H1 (cell line): ENCODE measurements around the gene BCAR3. TPM values are rescaled to one million over a fixed set of nuclear protein-coding genes. Genes with fewer than 3 reads are reported as not detected.

Source experiments
- BACH1 ChIP-seq: IDR thresholded peaks from 2 replicates; pipeline ENCODE4 v1.6.1; 2012; ENCODE audit warnings: low read length, improper control_type of control experiment
- CEBPB ChIP-seq: IDR thresholded peaks from 2 replicates; pipeline ENCODE4 v1.6.1; 2012; ENCODE audit warnings: low read depth, low read length
- EP300 ChIP-seq, 2 experiments: IDR thresholded peaks; 1 replicate in 1 of 2; 2 replicates in 1 of 2; pipeline ENCODE4 v1.6.1; 2011 to 2012; ENCODE audit warnings: low read depth in 2 of 2, low read length in 2 of 2, mild to moderate bottlenecking in 2 of 2, borderline replicate concordance in 1 of 2, inconsistent platforms in 1 of 2, moderate library complexity in 1 of 2
- KDM4A ChIP-seq: IDR thresholded peaks from one replicate; pipeline ENCODE4 v1.7.1; 2012; ENCODE audit warnings: low read depth, mild to moderate bottlenecking, moderate library complexity, low read length, inconsistent platforms; ENCODE audit not compliant: severe bottlenecking
- SIX5 ChIP-seq: IDR thresholded peaks from 2 replicates; pipeline ENCODE4 v1.6.1; 2011; ENCODE audit warnings: mild to moderate bottlenecking, low read depth, low read length
- polyA plus RNA-seq, 7 experiments: library from polyadenylated mRNA; depleted of rRNA in 3 of 7; stranded (reverse) in 5 of 7; unstranded in 2 of 7; fragments of >200 nt in 5 of 7; fragments of 200-250 nt in 2 of 7; gene quantifications; 1 replicate in 5 of 7; 2 replicates in 1 of 7; 4 replicates in 1 of 7; pipeline versions ENCODE4 v1.2.1 to v1.2.3, GENCODE V29; 2011 to 2013; ENCODE audit warnings: missing spikeins in 2 of 7, mixed read lengths in 2 of 7
- total RNA-seq: library from RNA; stranded (reverse); fragmentation: NEBNext Ultra II Directional; extraction: Animal tissue kit (Norgen Biotek cat#: 25700); gene quantifications from 2 replicates; pipeline ENCODE4 v1.2.1, GENCODE V29; 2021

Gene BCAR3
- total and polyA plus RNA-seq, 2 of the 8 experiments (the other 6 are each of a cell fraction or from before 2014, with no cell fraction given), result 5.6 to 9.2 TPM

DNA sequence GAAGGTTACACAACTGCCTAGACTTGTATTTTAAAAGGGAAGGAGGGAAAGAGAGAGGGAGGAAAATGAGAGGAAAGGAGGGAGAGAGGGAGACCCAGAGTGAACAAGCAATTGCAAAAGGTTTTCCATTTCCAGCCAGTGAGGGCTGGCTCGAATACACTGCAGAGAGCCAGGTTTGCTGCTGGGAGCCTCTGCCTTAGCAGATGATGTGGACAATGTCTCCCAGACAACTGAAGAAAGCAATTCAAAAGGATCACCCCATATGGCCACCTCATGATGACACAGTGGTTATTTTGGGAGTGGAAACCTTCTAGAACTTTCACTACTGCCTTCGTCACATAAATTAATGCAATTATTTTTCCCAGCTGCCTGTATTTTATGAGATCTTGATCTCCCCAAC lies 86.4 kb downstream of the BCAR3 start (continued):
- TF ChIP-seq SIX5 (no peak), BACH1 (no peak), KDM4A (no peak), EP300 (IDR thresholded peaks at IDR 0.05; ENCODE audit: borderline replicate concordance in 1 of 2, low read depth in 2 of 2, low read length in 2 of 2) (no peak), CEBPB (no peak)
